ENCODE measurements around the gene BNIPL.

BNIPL gene

DNA sequence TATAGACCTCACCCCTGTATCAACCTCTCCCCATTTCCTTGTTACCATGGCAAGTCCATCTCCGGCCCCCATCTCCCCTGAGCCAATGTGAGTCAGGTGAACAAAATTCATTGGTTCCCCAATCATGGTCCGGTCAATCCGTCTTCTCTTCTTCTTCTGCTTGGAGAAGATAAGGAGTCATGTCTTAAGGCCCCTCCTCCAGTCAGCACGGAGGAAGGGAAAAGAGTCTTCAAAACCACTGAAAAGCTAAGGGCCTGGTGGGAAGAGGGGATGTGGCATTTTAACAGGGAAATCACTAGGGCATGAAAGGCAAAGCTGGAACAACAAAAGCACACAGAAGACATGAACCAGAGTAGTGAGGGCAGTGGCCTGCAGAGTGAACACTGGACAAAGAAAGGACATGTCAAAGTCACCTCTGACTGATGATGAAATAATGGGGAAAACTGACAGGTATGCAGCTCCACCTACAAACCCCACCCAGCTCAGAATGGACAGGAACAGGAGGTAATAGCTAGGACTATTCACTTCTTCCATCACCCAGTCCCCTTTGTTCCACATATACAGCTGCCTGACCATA lies 18.7 kb downstream of the BNIPL start:
- in situ Hi-C loops (cut with MboI; ENCODE audit: low sequenced_read_pairs): no loop called here

DNA sequence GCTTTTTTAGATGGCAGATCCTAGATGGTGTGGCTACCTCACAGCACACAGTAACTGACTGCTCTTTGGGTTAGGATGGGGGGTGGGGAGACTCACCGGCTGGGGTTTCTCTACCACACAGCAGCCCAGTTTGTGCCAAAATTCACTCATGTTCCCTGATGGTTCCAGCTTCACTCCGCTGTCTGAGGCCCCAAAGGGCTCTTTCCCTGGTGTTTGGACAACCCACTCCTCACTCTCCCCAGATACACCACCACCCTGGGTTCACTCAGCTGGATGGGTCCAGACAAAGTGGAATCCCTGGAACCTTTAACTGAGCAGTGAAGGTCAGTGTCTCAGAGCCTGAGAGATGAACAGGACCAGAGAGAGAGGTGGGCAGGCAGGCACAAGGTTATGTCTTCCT lies 19.2 kb downstream of the BNIPL start:
- in situ Hi-C loops (cut with MboI; ENCODE audit: low sequenced_read_pairs): no loop called here

DNA sequence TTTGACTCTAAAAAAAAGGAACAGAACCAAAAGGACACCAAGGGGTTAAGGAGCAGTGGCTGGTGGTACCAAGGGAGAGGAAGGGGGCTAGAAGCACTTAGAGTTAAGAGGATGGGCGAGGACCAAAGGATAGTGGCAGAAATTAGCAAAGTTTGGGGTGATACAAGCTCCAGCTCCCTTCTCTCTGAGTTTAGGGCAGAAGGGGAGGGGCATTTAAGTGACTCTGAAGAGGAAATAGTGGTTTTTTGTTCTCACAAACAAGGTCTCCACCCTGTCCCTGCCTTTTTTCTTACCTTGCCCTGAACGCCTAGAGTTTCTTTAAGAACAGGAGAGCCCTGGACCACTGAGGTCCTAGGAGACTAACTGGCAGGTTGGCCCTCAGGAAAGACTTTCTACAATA lies 19.8 kb downstream of the BNIPL start:
- in situ Hi-C loops (cut with MboI; ENCODE audit: low sequenced_read_pairs): no loop called here

DNA sequence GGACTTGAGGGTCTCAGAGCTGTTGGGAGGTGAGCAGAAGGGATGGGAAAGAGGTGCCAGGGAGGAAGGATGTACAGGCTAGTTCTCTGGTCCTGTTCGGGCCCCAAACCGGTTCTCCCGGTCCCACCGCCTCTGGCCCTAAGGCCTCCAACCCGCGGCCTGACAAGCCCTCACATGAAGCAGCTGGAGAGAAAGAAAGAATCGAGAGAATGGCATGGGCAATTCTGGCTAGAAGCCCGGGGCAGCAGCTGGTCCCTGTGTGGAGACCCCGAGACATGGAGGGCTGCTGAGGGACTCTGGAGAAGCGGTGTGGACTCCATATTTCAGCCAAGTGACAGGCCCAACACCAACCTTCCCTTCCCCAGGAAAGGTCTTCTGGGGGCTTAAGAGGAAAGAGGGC lies 22.3 kb downstream of the BNIPL start:
- in situ Hi-C loops (cut with MboI; ENCODE audit: low sequenced_read_pairs): no loop called here

- in situ Hi-C loops (cut with MboI; ENCODE audit: low sequenced_read_pairs): no loop called here
Observed at GRCh38 chr1:151059109-151060006, 23.0 kb downstream of the BNIPL start, which contains the start of gene CDC42SE1. Gene CDC42SE1, minus strand, starts transcription at chr1:151059622. Its CDS starts 3,892 bp downstream, at chr1:151055730.

GRCh38 chr1:151060007-151060656 lies 23.7 kb downstream of the BNIPL start, which contains the start of gene MLLT11:
Gene MLLT11, plus strand, starts transcription at chr1:151060397. Its CDS starts 6,828 bp downstream, at chr1:151067225.
- in situ Hi-C loops (cut with MboI; ENCODE audit: low sequenced_read_pairs): no loop called here

DNA sequence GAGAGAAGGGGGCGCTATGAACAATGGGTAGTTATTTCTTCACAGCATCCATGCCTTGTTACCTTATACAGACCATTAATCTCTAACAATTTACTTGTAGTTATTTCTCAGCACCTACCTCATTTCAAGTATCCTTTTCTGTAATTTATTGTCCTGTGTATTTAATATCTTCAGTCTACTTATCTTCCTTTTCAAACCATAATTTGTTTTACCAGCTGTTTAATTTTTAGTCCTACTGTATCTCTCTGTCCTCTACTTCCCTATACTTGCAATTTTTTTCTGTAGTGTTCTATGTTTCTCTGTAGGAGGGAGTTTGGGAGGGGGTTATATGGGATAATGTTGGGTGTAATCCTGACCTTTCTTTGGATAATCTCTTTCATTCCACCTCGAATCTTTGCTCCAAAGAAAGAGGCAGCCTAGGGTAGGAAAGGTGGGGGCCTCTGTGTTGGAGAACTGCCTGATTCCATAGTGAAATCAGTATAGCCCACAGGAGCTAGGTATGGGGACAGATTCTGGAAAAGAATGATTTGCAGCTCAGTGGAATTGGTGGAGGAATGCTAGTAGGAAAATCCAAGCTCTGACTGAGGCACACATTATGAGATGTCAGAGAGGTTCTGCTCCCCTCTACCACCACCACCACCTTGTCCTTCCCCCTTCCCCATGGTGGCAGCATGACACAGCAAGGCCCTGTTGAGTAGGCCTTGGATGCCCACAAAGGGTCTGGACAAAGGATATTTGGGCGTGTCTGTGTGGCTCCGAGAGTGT lies 24.5 kb downstream of the BNIPL start:
- in situ Hi-C loops (cut with MboI; ENCODE audit: low sequenced_read_pairs): no loop called here

GRCh38 chr1:151061704-151062103 lies 25.3 kb downstream of the BNIPL start:
- in situ Hi-C loops (cut with MboI; ENCODE audit: low sequenced_read_pairs): no loop called here

DNA sequence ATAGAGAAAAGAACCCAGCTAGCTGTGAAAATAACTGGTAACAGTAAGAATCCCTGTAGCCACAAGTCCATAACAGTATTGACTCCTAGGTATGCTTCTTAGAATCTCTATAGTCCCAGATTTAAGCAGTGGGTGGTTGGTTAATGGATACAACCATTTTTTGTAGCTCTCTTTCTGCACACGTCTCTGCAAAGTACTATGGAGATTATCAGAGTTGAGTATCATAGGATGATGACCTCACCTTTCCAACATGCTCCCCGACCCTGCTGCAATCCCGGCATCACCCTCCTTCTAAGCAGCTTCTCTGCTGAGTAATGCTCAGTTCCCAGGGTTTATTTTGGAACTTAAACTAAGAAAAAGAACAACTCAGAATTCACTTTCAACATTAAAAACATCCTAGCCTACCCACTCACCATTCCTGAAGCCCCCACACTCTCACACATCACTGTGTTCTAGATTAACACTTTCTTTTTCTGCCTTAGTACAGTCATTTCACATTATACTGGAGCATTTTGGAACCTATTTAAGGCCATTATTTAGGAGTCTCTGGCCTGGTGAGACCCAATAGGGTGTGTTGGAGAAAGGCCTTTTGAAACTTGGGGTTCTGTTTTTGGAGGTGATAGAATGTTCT lies 26.5 kb downstream of the BNIPL start:
- in situ Hi-C loops (cut with MboI; ENCODE audit: low sequenced_read_pairs): no loop called here

- in situ Hi-C loops (cut with MboI; ENCODE audit: low sequenced_read_pairs): no loop called here
Observed at GRCh38 chr1:151065089-151065645, 28.8 kb downstream of the BNIPL start.

GRCh38 chr1:151067185-151067584 lies 30.8 kb downstream of the BNIPL start:
- in situ Hi-C loops (cut with MboI; ENCODE audit: low sequenced_read_pairs): no loop called here

DNA sequence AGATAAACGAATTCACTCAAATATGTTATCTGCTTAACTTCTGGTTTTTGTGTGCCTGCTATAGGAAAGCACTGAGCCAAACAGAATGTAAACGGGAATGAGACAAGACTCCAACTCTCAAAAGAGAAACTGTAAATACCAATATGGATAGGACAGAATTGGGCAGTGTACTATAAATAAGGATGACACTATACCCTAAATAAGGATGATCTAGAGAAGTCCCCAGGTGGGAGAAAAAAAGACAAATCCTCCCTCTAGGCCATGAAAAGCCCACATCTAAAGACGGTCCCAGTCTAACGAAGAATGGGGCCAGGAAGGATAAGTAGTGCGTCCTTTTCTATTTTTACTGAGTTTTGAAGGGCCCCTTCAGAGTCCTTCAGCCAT lies 32.7 kb downstream of the BNIPL start:
- in situ Hi-C loops (cut with MboI; ENCODE audit: low sequenced_read_pairs): no loop called here

DNA sequence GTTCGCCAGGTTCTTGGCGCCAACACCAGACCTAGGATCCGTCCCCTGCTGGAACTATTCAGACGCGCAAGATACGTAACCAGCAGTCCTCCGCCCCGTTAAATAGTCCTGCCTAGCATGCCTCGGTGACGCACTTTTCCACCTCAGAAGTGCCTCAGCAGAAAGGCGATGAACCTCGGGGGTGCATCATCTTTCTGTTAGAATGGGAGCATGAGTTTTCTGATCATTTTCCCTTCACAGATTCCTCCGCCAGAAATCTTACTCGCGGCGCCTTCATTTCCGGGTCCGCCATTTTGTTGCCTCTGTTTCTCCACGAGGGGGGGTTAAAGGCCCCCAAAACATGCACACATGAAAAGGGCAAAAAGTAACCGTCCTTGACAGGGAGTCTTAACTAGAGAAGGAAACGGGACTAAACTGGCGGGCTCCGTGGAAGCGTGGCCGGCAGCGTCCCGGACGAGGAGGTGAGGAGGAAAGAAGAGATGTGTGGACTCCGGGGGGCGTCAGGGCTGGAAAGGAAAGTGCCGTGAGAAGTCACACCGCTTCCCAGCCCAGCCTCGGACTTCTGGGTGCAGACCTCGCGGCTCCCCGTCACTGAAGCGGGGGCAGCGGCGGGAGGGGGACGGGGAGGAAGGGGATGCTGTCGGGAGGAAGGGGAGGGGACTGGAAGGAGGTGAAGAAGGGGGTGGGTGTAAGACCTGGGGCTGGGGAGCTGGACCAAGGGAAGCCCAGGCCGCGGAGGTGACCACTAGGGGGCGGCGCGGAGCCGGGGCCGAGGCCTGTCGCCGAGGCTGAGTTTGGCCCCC lies 34.3 kb downstream of the BNIPL start, which contains the start of gene GABPB2:
Gene GABPB2 (plus strand): TSS at position 288 of the 803 bp plus-strand sequence. CDS start 17,429 bp downstream, outside the sequence.
- in situ Hi-C loops (cut with MboI; ENCODE audit: low sequenced_read_pairs): no loop called here

DNA sequence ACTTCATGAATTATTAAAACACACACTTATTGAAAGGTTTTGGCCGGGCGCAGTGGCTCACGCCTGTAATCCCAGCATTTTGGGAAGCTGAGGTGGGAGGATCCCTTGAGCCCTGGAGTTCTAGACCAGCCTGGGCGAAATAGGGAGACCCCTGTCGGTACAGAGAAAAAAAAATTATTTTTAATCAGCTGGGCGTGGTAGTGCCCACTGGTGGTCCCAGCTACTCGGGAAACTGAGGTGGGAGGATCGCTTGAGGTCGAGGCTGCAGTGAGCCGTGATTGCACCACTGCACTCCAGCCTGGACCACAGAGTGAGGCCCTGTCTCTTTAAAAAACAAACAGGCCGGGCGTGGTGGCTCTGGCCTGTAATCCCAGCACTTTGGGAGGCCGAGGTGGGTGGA lies 35.8 kb downstream of the BNIPL start:
- in situ Hi-C loops (cut with MboI; ENCODE audit: low sequenced_read_pairs): no loop called here

DNA sequence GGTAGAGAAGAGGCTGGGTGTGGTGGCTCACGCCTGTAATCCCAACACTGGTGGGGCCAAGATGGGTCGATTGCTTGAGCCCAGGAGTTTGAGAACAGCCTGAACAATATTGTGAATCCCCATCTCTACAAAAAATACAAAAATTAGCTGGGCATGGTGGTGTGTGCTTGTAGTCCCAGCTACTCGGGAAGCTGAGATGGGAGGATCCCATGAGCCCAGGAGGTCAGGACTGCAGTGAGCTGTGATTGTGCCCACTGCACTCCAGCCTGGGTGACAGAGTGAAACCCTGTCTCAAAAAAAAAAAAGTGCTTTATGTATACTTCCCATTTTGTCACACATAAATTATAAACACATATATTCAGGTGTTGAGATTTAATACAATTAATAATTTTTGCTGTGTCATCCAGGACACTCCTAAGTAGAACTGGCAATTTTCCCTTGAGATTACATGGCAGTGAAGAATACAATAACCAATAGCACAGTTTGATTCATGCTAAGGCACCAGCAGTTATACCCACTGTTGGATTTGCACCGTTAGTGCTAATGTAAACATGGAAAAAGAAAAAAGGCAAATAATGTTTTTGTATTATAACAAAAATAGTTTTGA lies 49.7 kb downstream of the BNIPL start:
- in situ Hi-C loops (cut with MboI; ENCODE audit: low sequenced_read_pairs): no loop called here
